HS-5 (cell line): ENCODE measurements around the gene MEGF10.
A peak's percentile ranks its signal among the peaks of the same experiment; 100 is the strongest.

Source experiments
- DNase-seq: peaks from one replicate; pipeline ENCODE4 v3.0.0-alpha.2; 2012; ENCODE audit warnings: low read depth

The MEGF10 gene

DNA sequence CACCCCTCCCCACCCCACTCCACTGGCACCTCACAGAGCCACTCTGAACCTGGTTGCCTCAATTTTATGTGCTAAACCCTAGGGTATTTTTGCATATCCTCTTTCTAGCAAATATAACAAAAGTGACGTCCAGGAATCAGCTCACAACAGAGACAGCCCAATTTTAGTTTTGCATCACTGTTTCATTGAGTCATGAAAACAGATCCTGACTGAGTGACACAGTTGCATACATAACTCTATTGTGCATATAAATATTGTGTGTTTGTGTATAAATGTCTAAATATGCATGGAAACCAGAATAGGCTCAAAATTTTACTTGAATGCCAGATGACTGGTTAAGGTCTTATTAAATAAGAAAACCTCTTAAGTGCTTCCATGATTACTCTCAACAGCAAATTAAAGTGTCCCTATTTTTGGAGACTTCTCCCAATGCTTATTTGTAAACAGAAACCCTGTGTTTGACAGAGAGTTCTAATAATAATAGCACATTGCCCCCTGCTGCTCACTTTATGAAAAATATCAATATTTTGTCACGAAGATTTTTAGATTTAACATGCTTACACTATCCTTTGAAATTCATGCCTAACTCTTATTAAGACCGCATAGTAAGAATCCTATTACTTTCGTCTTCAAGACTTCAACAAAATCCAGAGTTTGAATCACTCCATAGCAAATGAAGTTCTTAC, 151.3 kb downstream of the MEGF10 start:
- no peak for DNase-seq

DNA sequence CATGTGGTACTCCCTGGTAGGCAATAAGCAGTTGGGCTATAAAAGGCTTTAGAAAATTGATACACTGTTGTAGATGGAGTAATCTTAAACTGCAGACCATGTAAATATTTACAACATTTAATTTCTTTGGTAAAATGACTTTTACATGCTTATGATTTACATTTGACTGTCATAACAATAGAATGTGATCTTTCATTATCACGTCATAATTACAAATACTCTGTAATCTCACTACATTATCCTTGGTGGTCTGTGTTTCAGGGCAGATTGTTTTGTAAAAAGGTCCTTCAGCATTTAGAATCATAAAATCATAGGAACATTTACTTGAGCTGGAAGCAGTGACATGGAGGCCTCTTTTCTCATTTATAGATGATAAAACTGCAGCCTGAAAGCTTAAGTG, 153.6 kb downstream of the MEGF10 start:
- no peak for DNase-seq

DNA sequence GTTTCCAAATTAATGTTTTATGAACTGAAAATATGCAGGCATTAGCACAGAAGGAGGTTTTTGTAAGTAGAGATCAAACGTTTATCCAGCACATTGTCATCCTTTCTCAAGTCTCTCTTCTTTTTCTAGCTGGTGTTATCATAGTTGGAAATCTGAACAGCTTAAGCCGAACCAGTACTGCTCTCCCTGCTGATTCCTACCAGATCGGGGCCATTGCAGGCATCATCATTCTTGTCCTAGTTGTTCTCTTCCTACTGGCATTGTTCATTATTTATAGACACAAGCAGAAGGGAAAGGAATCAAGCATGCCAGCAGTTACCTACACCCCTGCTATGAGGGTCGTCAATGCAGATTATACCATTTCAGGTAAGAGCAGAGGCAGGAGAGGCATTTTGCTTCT, 154.7 kb downstream of the MEGF10 start:
- DNase-seq = no peak

DNA sequence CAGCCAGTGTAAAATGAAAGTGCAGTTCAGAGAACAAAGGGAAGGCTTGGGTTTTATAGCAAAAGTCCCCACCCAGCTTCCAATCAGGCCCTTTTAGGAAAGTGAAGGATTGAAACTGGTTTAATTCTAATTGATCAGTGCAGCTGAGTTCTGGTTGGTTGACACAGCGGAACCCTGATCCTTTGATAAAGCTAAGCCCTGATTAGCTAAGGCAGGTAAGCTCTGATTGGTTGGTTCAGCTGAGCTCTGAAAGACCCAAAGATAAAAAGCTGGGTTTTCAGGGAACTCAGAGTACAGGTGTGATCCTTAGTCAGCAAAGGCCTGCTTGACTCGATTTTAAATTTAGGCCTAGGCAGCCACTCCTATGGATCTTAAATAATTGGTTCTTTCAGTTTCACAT, 156.0 kb downstream of the MEGF10 start:
- no peak for DNase-seq

DNA sequence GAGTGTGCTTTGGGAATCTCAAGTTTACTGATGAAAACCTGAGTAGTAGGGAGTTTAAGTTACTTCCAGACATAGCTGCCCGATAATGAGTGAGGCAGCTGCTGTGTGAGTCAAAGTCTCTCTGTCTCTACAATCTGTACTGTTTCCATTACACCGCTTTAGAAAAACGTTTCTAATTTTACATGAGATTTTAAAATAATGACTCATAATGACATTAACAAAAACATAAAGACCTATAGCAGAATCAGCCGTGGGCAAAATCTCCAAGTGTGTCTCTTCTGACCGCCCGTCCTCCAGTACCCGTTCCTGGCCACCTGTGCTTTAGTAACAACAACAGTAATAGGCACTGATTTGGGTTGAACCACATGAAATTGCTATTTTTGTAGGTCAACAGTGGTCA, 157.2 kb downstream of the MEGF10 start:
- peak; percentile 61 for DNase-seq

DNA sequence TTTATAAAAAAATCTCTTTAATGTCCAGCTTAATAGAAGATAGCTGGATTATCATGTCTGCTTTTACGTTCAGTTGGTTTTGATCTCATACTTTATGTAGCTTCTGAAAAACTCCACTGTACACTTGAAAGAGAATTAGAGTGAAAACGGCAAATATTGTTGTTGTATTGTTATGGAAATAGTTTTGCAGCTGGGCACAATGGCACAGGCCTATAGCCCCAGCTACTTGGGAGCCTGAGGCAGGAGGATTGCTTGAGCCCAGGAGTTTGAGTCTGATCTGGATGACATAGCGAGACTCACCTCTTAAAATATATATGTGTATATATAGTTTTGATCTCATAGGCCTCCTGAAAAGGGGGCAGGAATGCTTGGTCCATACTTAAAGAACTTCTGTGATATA, 159.4 kb downstream of the MEGF10 start:
- no peak for DNase-seq

DNA sequence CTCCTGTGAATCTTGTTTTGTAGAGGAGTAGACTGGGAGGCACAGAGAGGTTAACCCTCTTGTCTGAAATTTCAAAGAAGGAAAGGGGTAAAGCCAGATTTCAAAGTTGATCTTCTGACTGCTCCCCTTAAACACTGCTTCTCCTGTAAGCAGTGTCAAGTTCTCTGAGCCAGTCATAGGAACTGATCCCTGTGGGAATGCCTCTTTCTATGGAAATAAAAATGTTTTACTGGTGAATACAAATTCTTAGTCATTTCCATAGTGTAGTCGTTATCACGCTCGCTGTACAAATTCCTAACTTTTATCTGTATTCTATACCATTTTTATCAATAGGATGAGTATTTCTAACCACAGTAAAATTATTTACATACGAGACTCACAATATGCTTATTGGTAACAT, 160.5 kb downstream of the MEGF10 start:
- peak; percentile 42 for DNase-seq

DNA sequence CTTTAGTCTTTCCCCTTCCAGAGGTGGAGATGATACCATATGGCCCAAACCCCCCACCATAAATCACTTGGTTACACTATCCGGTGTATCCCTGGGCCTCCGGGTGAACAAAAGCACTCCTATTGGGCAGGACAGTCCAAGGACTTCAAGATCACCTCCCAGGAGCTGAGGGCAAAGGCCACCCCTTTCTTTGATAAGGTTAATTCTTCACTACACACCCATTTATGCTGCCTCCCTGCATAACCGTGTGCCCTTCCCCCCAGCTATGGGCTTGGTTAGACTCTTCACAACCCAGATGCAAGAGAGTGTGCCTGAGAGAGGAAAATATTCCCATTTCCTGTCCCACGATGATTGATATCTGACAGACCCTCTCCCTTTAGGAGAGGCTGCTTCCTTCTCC, 162.0 kb downstream of the MEGF10 start:
- no peak for DNase-seq

DNA sequence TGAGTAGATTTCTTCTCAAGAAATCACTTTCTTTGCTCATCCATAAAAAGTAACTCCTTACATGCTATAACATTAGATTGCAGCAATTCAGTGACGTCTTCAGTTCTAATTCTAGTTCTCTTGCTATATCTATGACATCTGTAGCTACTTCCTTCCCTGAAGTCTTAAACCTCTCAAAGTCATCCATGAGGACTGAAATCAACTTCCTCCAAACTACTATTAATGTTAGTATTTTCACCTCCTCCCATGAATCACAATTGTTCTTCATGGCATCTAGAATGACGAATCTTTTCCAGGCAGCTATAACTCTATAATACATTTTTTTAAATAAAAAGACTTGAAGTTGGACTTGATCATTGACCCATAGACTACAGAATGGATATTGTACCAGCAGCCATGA, 180.6 kb downstream of the MEGF10 start:
- no peak for DNase-seq

DNA sequence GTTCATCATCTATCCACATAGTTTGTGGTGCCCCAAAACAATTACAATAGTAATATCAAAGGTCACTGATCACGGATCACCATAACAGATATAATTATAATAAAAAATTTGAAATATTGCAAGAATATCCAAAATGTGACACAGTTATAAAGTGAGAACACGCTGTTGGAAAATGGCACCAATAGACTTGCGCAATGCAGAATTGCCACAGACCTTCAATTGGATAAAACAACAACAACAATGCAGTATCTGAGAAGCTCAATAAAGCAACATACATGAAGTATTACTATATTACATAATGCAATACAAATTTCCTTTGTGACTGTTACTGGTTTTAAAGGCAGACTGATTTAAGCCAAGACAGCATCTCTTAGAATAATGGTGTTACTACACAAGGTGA, 182.1 kb downstream of the MEGF10 start:
- DNase-seq = no peak

DNA sequence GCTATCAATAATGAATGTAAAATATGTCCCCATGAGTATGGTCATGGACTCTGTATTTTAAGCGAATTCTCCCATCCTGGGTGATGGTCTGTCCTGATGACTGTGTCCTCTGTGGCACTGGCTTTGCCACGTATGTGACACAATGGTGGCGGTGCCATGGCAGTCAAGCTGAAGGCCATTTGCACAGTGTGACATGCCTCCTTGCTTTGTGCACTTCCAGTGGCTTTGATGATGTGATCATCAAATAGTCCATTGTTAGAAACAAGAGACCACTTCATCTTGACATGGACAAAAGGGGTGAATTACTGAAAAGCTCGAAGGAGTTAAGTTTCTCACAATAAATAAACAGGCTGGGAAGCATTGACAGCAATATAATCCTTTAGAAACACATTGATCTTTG, 195.9 kb downstream of the MEGF10 start:
- DNase-seq = no peak

DNA sequence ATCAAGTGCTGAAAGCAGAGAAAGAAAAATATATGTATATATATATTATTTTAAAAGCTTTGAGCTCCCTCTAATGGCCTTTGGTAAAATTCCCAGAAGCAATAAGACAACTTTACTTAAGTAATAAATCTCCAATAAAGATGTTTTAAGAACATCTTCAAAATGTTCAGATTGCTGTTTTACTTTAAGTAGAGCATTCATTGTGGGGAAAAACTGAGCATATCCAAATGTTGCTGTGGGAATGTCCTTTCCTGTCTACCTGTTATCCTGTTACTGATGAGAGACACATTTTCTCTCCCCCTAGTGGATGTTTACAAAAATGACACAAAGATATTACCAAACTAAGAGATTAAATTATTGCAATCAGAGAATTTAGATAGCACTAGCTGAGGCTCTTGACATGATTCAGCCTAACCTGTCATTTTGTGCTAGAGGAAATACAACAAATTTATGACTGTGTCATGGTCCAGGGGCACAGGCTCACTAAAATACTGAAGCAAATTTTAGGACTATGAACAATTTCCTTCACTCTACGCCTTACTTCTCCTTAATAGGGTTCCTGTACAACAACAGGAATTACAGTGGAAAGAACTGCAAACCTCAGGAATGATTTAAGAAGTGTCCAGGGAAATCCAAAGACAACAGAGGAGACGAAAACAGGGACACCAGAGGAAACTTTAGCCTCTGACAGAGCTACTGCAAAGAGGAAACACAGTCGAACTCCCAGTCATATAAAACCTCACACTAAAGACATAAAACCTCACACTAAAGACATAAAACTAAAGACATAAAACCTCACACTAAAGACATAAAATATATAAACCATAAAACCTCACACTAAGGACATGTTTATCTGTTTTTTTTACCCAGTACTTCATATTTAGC, 202.5 kb downstream of the MEGF10 start:
- DNase-seq = peak; percentile 64

DNA sequence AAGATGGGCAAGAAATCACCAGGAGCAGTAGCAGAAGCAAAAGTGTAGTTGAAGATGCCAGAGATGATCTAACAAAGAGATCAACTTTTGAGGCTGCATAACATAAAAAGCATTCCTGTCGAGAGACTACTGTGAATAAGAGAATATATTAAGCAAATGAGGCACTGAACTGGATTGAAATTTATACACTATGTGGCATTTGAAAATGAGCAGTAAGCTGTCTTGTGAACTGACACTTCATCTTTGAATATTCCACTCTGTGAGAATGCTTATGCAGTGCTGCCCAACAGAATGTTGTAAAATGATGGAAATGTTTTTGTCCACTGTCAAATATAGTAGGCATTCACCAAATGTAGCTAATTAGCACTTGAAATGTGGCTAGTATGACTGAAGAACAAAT, 208.0 kb downstream of the MEGF10 start:
- DNase-seq = no peak

DNA sequence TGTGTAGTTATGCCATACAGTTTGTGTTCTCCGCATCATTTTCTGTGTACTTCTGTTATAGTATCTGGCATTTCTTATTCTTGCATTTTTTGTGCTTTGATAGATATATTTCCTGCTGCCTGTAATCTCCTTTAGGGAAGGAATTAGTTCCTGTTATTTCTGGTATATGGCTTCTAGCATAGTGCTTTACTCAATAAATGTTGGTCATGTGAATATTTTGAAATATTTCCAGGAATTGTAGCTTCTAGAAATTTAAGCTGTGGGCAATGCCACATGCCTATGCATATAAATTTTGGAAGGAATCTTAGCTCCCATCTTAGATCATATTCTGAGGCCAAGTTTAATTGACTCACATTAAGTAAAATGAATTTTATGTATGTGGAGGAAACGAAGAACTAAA, 215.3 kb downstream of the MEGF10 start:
- DNase-seq = no peak

DNA sequence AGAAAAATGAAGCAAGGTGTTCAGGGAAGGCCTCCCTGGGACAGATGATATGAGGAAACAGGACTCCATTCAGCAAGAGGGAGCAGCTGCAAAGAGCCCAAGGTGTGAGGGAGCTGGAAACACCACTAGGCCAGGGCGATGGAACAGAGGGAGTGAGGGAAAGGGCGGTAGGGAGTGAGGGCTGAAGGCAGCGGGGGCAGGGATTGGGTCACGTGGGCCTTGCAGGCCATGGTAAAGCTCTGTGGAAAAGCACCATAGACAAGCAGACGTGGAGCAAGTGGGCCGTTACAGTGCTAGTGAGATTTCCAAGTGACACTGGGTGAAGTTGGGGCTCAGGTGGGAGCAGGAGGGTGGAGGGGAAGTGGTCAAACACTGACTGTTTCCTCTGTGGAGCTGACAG, 216.0 kb downstream of the MEGF10 start:
- DNase-seq = no peak

DNA sequence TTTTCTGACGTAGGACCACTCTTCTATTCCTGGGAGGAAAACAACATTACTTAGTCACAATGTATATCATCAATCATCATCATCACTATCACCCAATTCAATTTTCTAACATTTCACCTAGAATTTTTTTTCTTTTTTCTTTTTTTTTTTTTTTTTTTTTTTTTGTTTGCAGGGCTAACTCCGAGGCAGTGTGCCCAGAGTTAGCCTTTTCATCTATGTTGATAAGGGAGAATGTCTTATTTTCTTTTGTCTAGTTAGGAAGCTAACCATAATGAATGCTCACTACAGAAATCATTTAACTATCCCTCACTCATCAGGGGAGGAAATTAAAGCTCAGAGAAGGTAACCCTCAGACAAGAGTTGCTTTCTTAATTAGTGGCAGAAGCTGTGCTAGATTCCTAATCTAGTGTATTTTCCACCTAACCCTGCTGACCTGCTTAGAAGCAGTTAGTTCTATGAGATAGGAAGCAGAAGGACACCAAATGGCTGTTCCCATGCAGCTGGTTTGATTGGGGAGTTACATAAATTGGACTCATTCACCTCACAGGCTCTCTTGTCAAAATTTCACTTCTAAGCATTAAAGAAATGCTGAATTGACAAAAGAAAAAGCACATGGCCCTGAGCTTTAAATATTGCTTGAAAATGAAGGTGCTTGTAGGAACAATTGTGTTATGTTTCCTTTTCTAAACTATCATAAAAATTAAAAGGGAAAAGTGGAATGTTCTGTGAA, 218.2 kb downstream of the MEGF10 start:
- no peak for DNase-seq
